NCI-H2107 treated with DMSO at 0.1 percent for 48 hours (cell line): ENCODE data around the gene DEF6.
"Not testable (repeated sequence)": the region's sequence is repeated elsewhere in the genome, so short reads cannot be mapped to it uniquely, and the experiment has no call there.

Source experiments
- DNase-seq: peaks from one replicate; lab custom pipeline; 2025; ENCODE audit not compliant: unreplicated experiment; lab: John Stamatoyannopoulos, UW

Gene DEF6

DNA sequence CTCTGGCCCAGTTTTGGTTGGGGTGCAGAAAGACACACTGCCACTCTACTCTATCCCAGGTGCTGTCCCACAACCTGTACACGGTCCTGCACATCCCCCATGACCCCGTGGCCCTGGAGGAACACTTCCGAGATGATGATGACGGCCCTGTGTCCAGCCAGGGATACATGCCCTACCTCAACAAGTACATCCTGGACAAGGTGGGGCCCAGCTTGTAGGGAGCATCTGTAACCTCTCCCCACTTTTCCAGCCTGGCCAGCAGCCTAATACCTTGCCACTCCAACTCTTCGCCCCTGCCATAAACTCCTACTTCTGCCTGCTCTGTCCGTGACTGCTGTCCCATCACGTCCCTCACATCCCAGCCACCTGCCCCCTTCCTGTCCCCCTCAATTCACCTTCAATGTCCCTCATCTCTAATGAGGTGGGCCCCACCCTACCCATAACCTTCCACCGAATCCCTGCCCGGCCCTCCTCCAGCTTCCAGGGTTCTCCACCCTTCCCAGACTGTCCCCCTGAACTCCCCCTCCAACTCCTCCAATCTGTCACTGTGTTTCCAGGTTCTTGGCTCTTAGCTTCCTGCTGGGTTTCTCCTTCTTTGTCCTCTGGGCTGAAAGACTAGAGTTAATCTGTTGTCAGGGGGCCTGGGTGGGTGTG is 12.1 kb downstream of the DEF6 start:
- no peak for DNase-seq

DNA sequence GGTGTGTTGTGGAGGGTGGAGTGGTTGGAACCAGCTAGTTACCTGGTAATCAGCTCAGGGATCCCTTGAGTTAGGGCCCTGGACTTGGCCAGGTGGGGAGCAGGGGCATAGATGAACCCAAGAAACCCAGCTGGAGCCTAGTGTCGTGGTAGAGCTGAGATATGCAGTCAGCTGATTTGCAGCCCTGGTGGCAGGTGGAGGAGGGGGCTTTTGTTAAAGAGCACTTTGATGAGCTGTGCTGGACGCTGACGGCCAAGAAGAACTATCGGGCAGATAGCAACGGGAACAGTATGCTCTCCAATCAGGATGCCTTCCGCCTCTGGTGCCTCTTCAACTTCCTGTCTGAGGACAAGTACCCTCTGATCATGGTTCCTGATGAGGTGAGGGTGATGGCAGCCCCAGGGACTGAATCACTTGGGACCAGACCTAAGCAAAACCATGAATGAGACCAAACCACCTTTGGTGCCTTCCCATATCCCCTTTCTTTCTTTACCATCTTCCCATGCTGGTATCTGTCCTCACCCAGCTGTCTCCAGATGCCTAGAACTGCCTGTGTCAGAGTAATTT is 12.7 kb downstream of the DEF6 start:
- DNase-seq: no peak

DNA sequence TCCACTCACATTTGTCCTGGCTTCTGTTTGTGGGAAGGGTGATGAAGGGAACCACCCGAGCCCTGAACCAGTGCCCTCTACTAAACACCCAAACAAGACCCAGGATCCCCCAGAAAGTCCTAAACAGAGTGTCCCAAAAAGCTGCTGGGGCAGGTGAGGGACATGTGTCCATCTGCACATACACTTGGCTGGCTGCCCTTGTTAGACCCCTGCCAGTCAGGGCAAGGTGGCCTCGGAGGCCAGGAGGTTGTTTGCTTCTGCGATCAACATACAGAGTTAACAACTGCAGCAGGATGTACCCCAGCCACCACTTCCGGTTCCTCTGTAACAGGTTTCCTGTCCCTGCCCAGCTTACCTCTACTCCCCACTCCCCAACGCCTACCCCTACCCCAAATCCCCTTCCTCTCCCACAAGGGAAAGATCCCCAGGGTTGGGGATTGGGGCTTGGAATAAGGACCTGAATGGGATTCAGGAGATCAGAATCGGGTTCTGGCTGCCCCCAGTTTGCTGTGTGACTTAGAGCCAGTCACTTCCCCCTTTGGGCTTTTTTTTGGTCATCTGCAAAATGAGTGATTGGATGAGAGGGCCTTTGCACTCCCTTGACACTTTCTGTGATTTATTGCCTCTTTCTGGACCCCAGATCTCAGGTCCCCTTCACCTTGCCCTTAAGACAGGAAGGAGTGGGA is 13.9 kb downstream of the DEF6 start:
- DNase-seq: no peak

DNA sequence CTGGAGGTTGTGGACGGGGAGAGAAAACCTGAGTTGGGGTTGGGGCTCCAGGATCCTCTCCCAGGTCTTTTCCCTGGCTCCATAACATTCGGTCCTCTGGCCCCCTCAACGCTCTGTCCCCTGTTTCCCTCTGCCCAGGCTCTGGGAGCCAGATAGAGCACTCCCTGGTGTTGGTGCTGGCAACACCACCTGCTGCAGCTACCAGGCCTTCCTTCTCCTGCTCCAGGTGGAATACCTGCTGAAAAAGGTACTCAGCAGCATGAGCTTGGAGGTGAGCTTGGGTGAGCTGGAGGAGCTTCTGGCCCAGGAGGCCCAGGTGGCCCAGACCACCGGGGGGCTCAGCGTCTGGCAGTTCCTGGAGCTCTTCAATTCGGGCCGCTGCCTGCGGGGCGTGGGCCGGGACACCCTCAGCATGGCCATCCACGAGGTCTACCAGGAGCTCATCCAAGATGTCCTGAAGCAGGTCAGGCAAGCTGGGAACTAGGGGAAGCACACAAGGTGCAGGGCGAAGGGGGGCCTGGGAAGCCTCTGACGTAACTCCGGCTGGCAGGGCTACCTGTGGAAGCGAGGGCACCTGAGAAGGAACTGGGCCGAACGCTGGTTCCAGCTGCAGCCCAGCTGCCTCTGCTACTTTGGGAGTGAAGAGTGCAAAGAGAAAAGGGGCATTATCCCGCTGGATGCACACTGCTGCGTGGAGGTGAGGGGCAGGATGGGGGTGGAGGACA is 14.6 kb downstream of the DEF6 start:
- DNase-seq: no peak

DNA sequence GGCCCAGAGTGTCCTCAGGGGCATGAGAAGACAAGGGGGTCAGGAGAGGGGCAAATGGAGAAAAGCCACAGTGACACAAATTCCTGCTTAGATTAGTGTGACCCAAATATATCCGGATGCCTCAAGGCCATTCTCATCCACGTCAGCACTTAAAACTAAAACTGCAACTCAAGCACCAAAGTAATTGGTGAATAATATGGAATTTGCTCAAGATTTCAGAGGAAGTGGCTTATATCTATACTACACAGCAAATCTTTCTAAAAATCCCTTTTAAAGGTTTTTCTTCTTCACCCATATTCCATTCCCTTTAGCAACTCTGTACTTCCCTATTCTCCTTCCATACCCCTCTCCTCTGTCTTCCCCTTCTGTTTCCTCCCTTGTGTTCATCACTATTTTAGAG is 15.2 kb downstream of the DEF6 start:
- no peak for DNase-seq

DNA sequence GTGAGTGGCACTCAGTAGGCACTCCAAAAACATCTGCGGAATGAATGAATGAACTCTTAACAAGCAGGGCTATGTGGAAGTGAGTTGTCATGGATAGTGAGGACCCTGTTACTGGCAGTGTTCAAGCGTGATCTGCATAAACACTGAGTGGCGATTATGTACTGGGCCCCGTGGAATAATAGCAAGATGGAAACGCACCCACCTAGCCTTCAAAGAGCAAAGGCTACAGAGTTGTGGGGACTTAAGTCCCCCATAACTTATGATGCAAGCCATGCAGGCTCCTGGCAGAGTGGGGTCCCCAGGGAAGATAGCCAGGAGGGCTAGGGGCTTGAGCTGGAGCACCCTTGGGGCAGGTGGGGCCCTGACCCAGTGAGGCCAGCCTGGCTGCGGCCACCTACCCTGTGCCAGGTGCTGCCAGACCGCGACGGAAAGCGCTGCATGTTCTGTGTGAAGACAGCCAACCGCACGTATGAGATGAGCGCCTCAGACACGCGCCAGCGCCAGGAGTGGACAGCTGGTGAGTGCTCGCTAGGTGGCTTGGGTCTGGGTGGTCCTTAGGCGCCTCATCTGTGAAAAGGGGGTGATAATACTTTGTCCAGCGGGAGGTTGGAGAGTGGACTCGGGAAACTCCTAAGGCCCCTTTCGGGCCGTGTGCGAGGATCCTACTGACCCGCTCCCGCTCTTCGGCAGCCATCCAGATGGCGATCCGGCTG is 20.0 kb downstream of the DEF6 start:
- no peak for DNase-seq

DNA sequence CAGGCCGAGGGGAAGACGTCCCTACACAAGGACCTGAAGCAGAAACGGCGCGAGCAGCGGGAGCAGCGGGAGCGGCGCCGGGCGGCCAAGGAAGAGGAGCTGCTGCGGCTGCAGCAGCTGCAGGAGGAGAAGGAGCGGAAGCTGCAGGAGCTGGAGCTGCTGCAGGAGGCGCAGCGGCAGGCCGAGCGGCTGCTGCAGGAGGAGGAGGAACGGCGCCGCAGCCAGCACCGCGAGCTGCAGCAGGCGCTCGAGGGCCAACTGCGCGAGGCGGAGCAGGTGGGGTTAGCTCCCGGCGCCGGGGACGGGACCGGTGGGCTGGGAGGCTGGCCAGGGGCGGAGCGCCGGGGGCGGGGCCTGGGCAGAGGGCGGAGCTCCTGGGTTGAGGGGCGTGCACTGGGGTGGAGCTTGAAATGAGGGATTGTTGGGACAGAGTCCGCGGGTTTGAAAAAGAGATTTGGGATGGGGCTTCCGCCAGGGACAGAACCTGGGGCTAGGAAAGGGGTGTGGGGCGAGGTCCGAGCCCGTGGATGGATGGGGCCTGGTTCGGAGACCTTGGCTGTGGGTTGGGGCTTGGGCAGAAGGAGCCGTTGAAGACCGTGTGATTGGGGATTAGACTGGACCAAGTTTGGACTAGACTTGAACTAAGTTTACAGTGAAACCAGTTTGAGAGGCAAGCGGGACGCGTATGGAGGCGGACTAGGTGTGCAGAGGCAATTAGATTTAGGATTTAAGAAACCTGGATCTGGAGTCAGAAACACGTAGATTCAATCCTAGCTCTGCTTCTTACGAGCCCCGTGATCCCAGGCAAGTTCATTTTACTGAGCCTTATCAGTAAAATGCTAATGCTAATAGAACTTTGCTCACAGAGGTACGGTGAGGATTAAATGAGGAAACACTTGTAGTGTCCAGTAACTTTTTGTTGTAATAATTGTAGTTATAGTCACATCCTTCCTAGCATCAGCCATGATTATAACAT is 20.9 kb downstream of the DEF6 start:
- peak; percentile 42 for DNase-seq

DNA sequence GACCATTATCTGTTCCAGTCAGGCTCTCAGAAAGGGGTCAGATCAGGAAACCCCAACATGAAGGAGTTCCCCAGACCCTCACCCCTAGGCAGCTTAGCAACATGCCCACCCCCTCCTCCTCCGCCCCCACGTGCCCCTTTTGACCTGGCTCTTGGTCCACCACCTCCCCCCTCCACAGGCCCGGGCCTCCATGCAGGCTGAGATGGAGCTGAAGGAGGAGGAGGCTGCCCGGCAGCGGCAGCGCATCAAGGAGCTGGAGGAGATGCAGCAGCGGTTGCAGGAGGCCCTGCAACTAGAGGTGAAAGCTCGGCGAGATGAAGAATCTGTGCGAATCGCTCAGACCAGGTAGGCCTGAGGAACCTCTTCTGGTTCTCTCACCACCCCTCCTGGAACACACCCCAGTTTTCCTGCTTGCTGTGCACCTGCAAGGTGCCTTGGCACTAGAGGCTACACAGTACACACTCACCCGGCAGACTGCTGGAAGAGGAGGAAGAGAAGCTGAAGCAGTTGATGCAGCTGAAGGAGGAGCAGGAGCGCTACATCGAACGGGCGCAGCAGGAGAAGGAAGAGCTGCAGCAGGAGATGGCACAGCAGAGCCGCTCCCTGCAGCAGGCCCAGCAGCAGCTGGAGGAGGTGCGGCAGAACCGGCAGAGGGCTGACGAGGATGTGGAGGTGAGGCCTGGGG is 21.9 kb downstream of the DEF6 start:
- no peak for DNase-seq

DNA sequence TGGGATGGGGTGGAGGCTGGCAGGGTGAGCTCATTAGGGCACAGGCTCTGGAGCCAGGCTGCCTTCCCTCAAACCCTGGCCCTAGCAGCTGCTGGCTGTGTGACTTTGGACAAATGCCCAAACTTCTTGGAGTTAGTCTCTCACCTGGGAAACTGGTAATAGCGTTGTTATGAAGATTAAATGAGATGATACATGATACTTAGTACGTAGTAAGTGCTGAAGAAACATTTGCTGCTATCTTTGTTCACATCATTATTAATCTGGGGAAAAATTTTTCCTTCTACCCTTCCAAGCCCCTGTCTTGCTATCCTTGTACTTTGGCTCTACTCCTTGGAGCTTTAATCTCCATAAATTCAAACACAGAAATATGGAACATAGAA is 22.4 kb downstream of the DEF6 start:
- DNase-seq: no peak

DNA sequence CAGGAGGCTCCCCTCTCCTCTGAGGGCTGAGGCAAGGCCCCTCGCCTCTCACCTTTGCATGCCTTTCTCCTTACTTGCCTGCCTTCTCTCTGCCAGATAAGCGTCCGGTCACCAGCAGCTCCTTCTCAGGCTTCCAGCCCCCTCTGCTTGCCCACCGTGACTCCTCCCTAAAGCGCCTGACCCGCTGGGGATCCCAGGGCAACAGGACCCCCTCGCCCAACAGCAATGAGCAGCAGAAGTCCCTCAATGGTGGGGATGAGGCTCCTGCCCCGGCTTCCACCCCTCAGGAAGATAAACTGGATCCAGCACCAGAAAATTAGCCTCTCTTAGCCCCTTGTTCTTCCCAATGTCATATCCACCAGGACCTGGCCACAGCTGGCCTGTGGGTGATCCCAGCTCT is 23.5 kb downstream of the DEF6 start:
- no peak for DNase-seq

DNA sequence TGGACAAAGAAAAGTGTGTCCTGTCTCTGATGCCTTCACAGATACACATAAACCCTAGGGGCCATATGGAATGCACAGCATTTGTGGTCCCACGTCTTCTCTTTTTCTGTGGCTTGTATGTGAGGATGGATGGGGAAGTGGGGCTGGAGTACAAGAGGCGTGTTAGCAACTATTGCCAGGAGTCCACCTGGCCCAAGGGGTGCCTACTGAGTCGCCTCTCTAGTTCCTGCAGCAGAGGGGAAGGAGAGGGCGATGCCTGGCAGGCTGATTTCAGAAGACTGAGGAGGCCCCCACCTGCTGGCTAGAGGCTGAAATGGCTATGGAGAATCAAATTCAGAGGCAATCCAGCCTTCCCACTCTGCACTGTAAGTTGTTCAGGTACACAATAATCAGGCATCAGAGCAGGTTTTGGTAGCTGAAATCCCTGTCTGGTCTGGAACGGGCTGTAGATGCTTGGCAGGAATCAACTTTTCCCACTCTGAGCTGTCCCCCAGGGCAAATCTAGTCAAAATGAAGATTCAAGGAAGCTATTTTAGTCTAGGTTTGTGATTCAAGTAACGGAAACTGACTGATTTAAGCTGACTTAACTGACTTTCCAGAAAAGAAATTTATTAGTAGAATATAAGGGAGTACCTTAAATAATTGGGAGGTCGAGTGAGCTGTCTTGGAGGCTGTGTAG is 29.9 kb downstream of the DEF6 start:
- DNase-seq: peak; percentile 48

DNA sequence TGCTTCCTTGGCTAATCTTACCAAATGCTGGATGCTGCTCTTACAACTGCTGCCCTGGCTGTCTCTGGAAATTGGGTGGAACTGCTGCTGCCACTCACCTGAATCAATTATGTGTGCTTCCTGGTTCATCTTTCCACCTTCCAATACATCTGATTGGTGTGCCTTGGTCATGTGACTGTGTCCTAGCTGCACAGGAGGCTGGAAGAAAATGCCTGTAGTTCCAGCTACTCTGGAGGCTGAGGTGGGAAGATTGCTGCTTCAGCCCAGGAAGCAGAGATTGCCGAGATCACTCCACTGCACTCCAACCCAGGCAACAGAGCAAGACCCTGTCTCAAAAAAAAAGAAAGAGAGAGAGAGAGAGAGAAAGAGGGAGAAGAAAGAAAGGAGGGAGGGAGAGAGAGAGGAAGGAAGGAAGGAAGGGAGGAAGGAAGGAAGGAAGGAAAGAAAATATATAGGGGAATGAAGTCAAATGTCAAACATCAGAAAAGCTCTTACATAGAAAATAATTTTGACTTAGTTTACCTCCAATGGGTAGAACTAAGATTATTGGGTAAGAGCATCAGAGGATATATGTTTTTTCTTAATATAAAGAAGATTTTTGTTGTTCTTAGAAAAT is 30.6 kb downstream of the DEF6 start:
- DNase-seq: no peak

DNA sequence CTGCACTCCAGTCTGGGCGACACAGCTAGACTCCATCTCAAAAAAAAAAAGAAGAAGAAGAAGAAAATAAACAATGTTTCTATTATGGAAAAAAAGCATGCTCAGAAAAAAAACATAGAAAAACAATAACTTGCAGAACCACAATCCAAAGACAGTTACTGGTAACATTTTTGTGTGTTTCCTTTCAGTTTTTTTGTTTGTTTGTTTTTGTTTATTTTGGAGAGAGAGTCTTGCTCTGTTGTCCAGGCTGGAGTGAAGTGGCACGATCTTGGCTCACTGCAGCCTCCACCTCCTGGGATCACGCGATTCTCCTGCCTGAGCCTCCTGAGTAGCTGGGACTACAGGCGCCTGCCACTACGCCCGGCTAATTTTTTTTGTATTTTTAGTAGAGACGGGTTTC is 31.3 kb downstream of the DEF6 start:
- DNase-seq: not testable (repeated sequence)

DNA sequence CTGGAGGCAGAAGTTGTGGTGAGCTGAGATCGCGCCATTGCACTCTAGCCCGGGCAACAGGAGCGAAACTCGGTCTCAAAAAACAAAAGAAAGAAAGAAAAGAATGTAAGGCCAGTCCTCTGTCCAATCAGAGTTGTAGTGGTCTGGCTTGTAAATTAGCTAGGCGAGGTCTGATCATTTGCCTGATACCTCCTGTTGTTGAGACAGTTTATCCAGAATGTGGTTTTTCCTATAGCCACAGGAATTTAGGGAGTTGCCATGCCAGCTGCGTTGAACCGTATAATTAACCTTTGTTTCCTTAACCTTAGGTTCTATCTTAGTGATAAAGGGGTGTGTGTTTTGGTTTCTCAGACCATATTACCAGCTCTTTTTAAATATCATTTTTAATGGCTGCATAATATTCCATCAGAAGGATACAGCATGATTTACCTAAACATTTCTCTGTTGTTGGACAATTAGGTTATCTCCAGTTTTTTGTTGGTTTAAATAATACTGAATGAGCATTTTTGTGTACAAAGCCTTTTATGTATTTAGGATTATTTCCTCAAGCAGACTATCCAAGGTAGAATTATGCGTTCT is 33.0 kb downstream of the DEF6 start:
- DNase-seq: no peak

DNA sequence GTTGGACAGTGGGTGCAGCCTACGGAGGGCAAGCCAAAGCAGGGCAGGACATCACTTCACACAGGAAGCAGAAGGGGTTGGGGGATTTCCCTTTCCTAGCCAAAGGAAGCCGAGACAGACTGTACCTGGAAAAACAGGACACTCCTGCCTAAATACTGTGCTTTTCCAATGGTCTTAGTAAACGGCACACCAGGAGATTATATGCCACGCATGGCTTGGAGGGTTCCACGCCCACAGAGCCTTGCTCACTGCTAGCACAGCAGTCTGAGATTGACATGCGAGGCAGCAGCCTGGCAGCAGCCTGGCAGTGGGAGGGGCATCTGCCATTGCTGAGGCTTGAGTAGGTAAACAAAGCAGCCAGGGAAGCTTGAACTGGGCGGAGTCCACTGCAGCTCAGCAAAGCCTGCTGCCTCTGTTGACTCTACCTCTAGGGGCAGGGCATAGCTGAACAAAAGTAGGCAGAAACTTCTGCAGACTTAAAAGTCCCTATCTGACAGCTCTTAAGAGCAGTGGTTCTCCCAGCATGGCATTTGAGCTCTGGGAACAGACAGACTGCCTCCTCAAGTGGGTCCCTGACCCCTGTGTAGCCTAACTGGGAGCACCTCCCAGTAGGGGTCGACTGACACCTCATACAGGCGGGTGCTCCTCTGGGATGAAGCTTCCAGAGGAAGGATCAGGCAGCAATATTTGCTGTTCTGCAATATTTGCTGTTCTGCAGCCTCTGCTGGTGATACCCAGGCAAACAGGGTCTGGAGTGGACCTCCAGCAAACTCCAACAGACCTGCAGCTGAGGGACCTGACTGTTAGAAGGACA is 34.7 kb downstream of the DEF6 start:
- DNase-seq: peak; percentile 12

DNA sequence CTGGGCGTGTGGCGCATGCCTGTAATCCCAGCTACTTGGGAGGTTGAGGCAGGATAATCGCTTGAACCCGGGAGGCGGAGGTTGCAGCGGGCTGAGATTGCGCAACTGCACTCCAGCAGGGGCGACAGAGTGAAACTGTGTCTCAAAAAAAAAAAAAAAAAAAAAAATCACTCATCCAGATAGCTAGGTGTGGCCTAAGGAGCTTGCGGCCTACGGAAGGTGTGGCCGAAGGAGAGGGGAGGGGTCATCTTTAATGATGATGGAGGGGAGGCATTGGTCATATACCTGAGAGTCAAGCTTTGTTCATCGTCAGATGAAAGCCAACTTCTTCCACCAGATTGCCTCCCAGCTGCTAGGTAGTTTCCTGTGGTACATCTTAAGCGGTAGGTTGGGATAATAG is 43.9 kb downstream of the DEF6 start:
- DNase-seq: no peak

DNA sequence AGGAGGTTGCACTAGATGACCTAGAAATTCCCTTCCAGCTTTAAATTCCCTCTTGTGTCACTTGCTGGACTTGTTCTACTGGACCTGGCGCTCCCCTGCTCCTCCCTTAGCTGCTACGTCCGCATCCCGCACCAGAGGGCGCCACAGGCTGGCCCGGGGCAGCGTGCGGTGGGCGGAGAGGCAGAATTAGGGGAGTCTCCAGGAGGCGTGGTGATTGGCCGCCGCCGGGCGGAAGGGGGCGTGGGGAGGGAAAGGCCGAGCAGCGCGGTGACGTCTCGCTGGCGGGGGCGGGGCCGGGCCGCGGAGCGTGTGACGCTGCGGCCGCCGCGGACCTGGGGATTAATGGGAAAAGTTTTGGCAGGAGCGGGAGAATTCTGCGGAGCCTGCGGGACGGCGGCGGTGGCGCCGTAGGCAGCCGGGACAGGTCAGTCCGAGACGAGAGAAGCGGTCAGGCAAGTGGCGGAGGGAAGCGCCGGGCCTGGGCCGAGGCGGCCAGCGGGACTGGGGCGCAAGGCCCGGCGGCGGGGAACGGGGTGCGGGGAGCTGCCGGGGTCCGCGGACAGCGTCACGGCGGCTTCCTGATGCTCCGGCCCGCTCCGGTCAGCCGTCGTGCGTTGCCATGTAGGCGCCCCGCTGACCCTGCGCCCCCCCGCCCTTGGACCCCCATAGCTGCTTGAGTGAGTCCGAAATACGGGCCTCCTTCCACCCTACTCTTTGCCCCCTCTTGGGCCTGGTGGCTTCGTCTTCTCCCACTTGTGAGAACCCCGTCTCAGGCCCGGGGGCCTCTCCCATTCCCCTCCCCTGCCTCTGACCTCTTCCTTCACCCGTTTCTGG is 44.9 kb downstream of the DEF6 start, which contains the start of gene PPARD:
Gene PPARD, plus strand, starts transcription at position 301 of the 834 bp plus-strand sequence. CDS start 68,530 bp downstream, outside the sequence.
- DNase-seq: peak; percentile 69
